GM12873 (cell line): ENCODE measurements around the gene NCS1.

Experiments
- TF ChIP-seq, protein P1 (sequence below): IDR thresholded peaks from 2 replicates; pipeline ENCODE4 v1.5.1; 2012; ENCODE audit warnings: low read depth, mild to moderate bottlenecking, moderate library complexity, low read length, control low read depth; ENCODE audit not compliant: insufficient read depth; ENCODE audit errors: missing control alignments

NCS1 gene

DNA sequence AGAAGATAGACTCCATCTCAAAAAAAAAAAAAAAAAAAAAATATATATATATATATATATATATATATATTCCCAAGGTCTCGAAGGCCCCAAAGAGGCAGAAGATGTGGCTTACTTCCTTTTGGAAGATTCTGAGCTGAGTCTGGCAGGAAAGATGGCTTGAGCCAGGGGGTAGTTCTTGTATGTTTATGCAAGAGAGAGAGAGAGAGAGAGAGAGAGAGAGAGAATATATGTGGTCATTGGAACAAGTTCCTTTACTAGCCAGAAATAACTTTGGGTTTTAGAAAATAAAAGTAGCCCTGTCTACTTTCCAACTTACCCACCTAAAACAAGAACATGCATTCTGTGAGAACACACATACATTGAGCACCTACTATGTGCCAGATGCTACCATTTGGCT lies 17.6 kb downstream of the NCS1 start:
- TF ChIP-seq, protein P1, sequence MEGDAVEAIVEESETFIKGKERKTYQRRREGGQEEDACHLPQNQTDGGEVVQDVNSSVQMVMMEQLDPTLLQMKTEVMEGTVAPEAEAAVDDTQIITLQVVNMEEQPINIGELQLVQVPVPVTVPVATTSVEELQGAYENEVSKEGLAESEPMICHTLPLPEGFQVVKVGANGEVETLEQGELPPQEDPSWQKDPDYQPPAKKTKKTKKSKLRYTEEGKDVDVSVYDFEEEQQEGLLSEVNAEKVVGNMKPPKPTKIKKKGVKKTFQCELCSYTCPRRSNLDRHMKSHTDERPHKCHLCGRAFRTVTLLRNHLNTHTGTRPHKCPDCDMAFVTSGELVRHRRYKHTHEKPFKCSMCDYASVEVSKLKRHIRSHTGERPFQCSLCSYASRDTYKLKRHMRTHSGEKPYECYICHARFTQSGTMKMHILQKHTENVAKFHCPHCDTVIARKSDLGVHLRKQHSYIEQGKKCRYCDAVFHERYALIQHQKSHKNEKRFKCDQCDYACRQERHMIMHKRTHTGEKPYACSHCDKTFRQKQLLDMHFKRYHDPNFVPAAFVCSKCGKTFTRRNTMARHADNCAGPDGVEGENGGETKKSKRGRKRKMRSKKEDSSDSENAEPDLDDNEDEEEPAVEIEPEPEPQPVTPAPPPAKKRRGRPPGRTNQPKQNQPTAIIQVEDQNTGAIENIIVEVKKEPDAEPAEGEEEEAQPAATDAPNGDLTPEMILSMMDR: no peak

DNA sequence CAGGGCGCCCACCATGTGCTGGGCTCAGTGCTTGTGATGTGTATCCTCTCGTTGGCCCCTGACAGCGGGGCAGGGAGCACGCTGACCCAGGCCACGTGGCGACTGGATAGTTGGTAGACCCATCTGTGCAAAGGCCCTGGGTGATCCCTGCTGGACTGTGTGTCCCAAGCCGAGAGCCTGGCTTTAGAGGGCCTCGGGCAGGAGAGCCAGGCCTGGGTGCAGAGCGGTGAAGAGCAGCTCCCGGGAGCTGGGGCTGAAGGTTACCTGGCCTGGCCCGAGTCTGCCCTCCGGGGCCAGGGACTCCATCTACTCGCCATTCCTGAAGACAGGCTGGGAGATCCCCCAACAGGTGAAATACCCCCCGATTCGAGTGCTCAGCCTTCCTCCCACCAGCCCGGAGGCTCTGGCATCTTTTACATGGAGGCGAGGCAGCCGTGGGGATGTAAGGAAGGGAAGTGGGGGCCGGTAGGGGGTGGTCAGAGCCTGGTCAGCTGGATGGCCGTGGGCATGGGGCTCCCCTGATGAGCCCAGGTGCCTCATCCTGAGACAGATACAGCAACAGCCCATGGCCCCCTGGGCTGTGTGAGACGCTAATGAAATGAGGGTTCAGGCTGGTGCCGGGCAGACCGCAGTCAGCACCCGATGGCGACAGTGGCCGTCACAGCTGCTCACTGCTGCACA lies 19.0 kb downstream of the NCS1 start:
- TF ChIP-seq, protein P1: no peak

DNA sequence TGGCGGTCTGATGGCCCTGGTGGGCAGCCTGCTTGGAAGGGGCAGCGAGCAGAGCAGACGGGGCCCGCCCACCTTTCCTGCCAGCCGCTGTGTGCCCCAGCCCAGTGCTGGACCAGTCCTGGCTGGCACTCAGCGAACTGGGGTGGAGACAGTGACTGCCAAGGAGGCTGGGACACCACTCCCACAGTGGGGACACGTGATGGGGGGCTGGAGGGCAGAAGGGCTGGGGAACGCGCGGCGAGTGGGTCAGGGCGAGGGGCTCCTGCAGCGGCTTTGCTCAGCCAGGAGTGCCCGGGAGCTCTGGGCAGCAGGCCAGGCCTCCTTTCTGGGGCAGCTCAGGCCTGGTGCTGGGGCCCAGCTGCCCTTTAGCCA lies 19.5 kb downstream of the NCS1 start:
- TF ChIP-seq, protein P1: no peak

DNA sequence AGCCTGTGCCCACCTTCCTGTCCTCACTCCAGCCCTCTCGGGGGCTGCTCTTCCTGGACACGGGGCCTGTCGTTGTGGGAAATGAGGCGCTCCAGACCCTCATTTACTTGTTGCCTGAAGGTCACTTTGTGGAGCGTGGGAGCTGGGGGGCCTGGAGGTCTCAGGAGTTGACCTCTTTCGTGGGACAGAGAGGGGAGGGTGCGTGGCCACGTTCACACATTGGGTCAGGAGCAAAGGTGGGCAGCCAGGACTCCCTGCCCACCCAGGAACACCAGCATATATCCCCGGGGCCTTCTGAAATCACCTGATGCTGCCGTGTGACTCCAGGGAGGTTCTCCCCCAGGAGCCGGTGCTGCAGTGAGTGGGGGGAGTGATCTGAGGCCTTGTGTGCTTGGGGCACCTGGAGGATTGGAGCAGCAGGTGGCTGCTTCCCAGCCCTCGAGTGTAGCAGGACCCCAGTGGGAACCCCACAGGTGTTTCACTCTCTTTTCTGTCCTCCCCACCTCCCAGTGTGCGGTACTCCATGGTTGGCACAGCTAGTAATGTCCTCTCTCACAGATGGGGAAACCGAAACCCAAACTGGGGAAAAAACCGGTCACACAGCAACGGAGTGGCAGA lies 20.3 kb downstream of the NCS1 start:
- TF ChIP-seq, protein P1: no peak

DNA sequence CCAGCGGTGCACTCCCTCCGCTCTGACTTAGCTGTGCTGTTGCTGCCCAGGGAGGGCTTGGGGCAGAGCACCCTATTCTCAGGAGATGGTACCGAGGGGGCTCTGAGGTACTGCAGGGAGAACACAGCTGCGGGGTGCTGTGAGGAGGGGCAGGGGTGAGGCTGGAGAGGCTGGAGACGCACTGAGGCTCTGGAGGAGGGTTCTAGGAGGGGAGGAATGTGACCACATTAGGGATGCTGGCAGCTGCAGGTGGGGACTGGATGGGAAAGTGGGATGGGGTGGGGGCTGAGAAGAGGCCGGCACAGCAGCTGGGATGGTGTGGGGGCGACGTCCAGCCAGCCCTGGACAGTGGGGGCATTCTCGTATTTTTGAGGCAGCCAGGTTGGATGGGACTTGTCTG lies 20.9 kb downstream of the NCS1 start:
- TF ChIP-seq, protein P1: no peak

DNA sequence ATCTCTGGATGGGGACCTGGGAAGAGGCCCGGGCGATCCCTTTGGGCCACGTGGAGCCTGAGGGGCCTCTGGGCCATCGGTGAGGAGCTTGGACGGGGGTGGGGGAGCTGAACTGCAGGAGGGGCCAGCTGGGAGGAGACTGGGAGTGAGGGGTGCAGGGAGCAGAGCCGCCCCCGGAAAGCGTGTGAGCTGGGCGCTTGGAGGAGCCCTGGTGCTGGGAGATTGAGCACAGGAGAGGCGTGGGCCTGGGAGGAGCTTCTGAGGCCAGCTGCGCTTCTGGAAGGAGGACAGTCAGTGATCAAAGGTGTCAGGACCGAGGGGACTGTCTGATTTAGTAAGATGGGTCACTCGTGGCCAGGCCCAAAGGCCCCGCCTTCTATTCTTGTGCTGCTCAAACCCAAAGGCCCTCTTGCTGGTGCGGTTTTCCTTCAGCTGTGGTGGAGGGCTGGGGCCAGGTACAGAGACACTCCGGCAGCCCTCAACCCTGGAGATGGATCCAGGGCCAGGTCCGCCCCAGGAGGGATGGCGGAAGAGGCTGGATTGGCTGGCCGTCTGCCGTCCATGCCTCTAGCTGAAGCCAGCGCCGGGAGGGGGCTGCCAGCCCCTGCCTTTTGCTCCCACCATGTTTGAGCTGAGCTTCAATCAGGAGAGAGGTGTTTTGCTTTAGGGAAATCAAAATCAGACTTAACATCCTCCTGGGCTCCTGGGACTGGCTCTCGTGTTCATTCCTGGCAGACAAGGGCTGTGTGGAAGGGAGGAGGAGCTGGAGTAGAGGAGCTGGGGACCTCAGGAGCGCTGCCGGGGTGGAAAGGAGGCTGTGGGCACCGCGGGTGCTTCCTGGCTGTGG lies 21.6 kb downstream of the NCS1 start:
- TF ChIP-seq, protein P1: no peak

DNA sequence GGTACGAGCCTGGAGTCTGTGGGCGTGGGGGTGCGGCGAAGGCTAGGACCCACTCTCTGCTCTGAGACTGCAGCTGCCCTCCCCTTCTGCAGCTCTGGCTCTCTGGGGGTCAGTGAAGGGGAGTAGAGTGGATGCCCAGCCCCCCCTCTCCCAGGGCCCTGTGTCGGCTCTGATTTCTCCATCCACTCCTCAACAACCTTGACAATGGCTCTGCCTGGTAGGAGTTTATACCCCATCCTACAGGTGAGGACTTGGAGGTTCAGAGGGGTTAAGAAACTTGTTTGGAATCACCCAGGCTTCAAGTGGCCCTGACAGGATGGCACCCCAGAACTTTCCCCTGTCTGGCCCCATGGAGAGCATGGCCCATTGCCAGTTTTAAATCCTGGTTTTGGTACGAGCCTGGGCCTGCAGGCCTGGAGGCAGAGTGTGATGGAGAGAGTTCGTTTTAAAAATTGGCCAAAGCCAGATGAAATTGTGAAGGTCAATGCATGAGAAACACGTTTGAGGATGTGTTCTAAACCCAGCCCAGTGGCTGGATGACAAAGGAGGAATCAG lies 22.3 kb downstream of the NCS1 start:
- TF ChIP-seq, protein P1: no peak
